ENCODE results near the gene MEF2D. TPM values are rescaled to one million over a fixed set of nuclear protein-coding genes. Genes with fewer than 3 reads are reported as not detected.

The MEF2D gene
- total RNA-seq, 2 experiments from 2014 or later: 49.5 to 52.1 TPM

GRCh38 chr1:156422602-156423091 lies 77.9 kb downstream of the MEF2D start:
- no peak overlapping the region for H3K27ac Mint-ChIP-seq
- ChIA-PET POLR2A (interaction anchor here (1.0 to 3.1 kb wide), 2 partner anchors 10 to 13 kb away, joined by 3 to 15 read pairs; no protein-coding TSS in a partner anchor), CTCF (interaction anchor here (1.4 to 4.9 kb wide), 3 partner anchors 23 to 37 kb away, joined by 3 to 19 read pairs (median 13); no protein-coding TSS in a partner anchor)
- H3K4me1 Mint-ChIP-seq: peaks cover 20% of the 10 kb centered on the region
- H3K27me3 Mint-ChIP-seq: peaks cover 90% of the 10 kb centered on the region
- no peak for DNase-seq
- no peak overlapping the region for H3K4me3 Mint-ChIP-seq
- H3K9me3 Mint-ChIP-seq: no peaks in the 10 kb centered on the region
- peaks cover 2% of the 10 kb centered on the region for H3K36me3 Mint-ChIP-seq (ENCODE audit: low read depth)

- Mint-ChIP-seq H3K4me3 (peak overlapping the region; percentile 53), H3K27ac (no peak overlapping the region), H3K27me3 (peaks cover 90% of the 10 kb centered on the region), H3K4me1 (peaks cover 20% of the 10 kb centered on the region), H3K9me3 (no peaks in the 10 kb centered on the region), H3K36me3 (ENCODE audit: low read depth) (peaks cover 2% of the 10 kb centered on the region)
- ChIA-PET POLR2A (interaction anchor here (0.5 to 3.1 kb wide), 3 partner anchors 11 to 203 kb away, joined by 3 to 15 read pairs (median 3); partner anchors contain the start of gene SMG5), CTCF (interaction anchor here (0.7 to 4.9 kb wide), 4 partner anchors 10 to 36 kb away, joined by 3 to 19 read pairs (median 8); no protein-coding TSS in a partner anchor)
- DNase-seq: no peak
These were observed 78.5 kb downstream of the MEF2D start for GRCh38 chr1:156421939-156422601.

GRCh38 chr1:156421062-156421938 lies 79.3 kb downstream of the MEF2D start:
- H3K27me3 Mint-ChIP-seq: peaks cover 88% of the 10 kb centered on the region
- POLR2A ChIA-PET: interaction anchor here (0.5 to 3.1 kb wide), 3 partner anchors 12 to 202 kb away, joined by 3 to 15 read pairs (median 3); partner anchors contain the start of gene SMG5

DNA sequence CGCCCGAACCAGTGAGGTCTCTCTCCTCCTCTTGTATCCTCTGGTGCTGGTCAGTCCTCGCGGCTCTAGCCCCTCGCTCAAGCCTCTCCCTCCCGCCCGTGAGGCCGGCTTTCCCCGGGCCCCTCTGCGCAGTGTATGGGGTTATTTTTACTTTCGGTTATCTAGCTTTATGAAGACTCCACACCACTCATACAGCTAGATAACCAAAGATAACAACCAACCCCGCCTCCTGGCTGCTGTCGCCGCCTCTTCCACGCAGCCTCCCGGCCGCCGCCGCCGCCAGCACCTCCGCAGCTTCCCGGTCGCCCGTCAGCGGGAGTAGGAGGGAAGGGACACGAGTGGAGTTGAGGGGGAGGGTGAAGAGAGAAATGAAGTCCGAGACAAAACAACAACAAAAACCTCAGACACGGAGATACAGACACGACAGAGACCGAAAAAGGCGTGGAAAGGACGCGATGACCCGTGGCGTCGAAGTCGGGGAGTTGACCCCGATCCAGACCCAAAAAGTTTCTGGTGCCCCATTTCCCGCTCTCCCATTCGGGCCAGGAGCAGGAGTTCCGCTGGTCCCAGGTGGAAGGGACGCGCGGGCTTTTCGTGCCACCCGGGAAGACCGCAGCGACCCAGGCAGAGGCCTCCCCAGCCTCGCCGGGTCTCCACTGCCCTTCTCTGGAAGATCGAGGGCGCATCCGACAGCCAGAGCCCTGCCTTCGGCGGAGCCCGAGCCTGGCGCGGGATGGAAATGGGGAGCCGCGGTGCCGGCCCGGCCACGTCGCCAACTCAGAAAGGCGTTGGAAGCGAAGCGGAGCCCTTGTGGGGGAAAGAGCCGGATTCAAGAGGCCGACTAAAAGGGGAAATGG lies 80.1 kb downstream of the MEF2D start:
- peaks cover 86% of the 10 kb centered on the region for H3K27me3 Mint-ChIP-seq
- no peaks in the 10 kb centered on the region for H3K9me3 Mint-ChIP-seq
- CTCF ChIA-PET: interaction anchor here (0.7 to 2.3 kb wide), 4 partner anchors 25 to 227 kb away, joined by 3 to 36 read pairs (median 6); no protein-coding TSS in a partner anchor
- peak overlapping the region; percentile 81 for H3K4me3 Mint-ChIP-seq
- POLR2A ChIA-PET: interaction anchor here (0.8 to 1.7 kb wide), 6 partner anchors 9 to 138 kb away, joined by 3 to 7 read pairs (median 4); partner anchors contain the start of genes MEF2D and SMG5
- peaks cover 20% of the 10 kb centered on the region for H3K4me1 Mint-ChIP-seq
- no peak overlapping the region for H3K27ac Mint-ChIP-seq
- peaks cover 2% of the 10 kb centered on the region for H3K36me3 Mint-ChIP-seq (ENCODE audit: low read depth)
- peak; percentile 57 for DNase-seq

More at GRCh38 chr1:156421062-156421938, 79.3 kb downstream of the MEF2D start:
- CTCF ChIA-PET: interaction anchor here (0.7 to 4.9 kb wide), 4 partner anchors 11 to 36 kb away, joined by 3 to 19 read pairs (median 8); no protein-coding TSS in a partner anchor
- peak overlapping the region; percentile 81 for H3K4me3 Mint-ChIP-seq
- DNase-seq: peak; percentile 79
- H3K27ac Mint-ChIP-seq: no peak overlapping the region
- H3K9me3 Mint-ChIP-seq: no peaks in the 10 kb centered on the region
- H3K36me3 Mint-ChIP-seq (ENCODE audit: low read depth): peaks cover 2% of the 10 kb centered on the region
- peaks cover 20% of the 10 kb centered on the region for H3K4me1 Mint-ChIP-seq

DNA sequence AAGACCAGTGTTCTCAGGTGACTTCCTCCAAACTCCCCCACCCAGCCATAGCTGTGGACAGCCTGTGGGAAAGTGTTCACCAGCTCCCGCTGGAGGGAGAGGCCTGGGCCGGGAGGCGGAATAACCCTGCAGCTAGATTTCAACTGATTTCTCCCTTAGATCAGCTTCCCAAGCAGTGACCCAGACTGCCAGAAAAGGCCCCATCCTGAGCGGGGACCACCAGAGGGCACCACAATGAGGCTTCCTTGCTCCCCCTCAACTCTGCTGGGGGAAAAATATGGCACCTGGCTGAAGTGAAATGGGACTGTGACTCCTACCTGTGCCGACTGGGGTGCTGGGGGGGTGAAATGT lies 80.7 kb downstream of the MEF2D start:
- peaks cover 85% of the 10 kb centered on the region for H3K27me3 Mint-ChIP-seq
- no peaks in the 10 kb centered on the region for H3K9me3 Mint-ChIP-seq
- H3K4me3 Mint-ChIP-seq: peak overlapping the region; percentile 81
- no peak overlapping the region for H3K27ac Mint-ChIP-seq
- peaks cover 20% of the 10 kb centered on the region for H3K4me1 Mint-ChIP-seq
- DNase-seq: no peak
- peaks cover 2% of the 10 kb centered on the region for H3K36me3 Mint-ChIP-seq (ENCODE audit: low read depth)
- CTCF ChIA-PET: interaction anchor here (0.6 to 2.3 kb wide), 6 partner anchors 26 to 226 kb away, joined by 3 to 36 read pairs (median 4); no protein-coding TSS in a partner anchor
- POLR2A ChIA-PET: interaction anchor here (0.6 to 1.7 kb wide), 7 partner anchors 9 to 137 kb away, joined by 3 to 7 read pairs (median 3); partner anchors contain the start of genes MEF2D and SMG5

- Mint-ChIP-seq H3K36me3 (ENCODE audit: low read depth) (peaks cover 2% of the 10 kb centered on the region), H3K27ac (no peak overlapping the region), H3K9me3 (no peaks in the 10 kb centered on the region), H3K4me3 (no peak overlapping the region), H3K27me3 (peaks cover 80% of the 10 kb centered on the region), H3K4me1 (peaks cover 20% of the 10 kb centered on the region)
- ChIA-PET CTCF (interaction anchor here (0.8 to 2.3 kb wide), 4 partner anchors 28 to 209 kb away, joined by 3 to 36 read pairs (median 4); no protein-coding TSS in a partner anchor), POLR2A (no interaction called here)
- no peak for DNase-seq
These were observed 82.0 kb downstream of the MEF2D start for GRCh38 chr1:156418416-156419070.

DNA sequence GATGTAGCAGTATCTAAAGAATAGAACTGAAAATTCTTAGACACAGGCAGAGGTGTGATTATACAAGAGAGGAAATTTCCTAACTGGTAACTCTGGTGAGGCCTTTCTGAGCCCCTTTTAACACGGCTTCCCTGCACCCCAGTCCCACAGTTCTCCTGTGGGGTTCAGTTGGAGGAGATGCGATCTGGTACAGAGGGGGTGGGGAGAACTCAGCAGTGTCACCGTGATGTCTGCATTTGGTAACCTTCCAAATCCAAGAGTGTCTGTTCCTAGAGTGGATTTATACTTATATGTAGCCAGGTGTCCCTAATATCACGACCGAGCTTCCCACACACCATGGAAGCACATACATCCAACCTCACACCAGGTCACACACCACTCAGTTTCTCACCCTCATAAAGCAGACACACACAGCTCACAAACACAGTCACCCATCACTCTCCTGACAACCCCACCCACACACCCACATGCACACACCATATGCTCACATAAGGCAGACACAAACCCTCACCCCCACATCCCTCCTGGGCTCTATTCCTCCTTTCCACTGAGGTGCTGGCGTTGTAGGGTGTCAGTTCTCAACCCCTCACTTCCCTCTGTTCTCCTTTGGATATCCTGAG lies 83.1 kb downstream of the MEF2D start:
- Mint-ChIP-seq H3K27me3 (peaks cover 70% of the 10 kb centered on the region), H3K36me3 (ENCODE audit: low read depth) (peaks cover 2% of the 10 kb centered on the region), H3K27ac (no peak overlapping the region), H3K4me3 (no peak overlapping the region), H3K9me3 (no peaks in the 10 kb centered on the region), H3K4me1 (peaks cover 20% of the 10 kb centered on the region)
- ChIA-PET POLR2A (no interaction called here), CTCF (interaction anchor here (1.8 to 3.5 kb wide), 2 partner anchors 28 to 32 kb away, joined by 7 to 13 read pairs; no protein-coding TSS in a partner anchor)
- no peak for DNase-seq

DNA sequence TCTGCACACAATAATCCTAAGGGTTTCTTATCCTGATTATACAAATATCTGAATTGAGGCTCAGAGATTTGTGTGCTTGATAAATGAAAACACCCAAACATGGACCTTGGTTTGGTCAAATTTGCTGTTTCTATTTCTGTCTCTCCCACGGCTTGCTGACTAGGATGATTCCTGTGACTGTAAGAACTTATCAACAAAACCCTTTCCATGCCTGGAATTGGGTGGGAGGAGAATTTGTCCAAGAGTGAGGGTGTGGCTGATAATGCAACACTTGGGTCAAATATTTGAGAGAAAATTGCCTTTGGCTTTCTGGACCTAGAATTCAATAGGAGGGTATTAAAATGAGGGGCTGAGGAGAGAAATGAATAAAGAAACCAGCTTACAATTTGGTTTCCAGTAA lies 83.6 kb downstream of the MEF2D start:
- H3K27me3 Mint-ChIP-seq: peaks cover 69% of the 10 kb centered on the region
- H3K27ac Mint-ChIP-seq: no peak overlapping the region
- peaks cover 19% of the 10 kb centered on the region for H3K4me1 Mint-ChIP-seq
- peaks cover 2% of the 10 kb centered on the region for H3K36me3 Mint-ChIP-seq (ENCODE audit: low read depth)
- no peaks in the 10 kb centered on the region for H3K9me3 Mint-ChIP-seq
- DNase-seq: no peak
- H3K4me3 Mint-ChIP-seq: no peak overlapping the region
- ChIA-PET CTCF (interaction anchor here (1.8 to 3.5 kb wide), 2 partner anchors 29 to 31 kb away, joined by 7 to 13 read pairs; no protein-coding TSS in a partner anchor), POLR2A (no interaction called here)

DNA sequence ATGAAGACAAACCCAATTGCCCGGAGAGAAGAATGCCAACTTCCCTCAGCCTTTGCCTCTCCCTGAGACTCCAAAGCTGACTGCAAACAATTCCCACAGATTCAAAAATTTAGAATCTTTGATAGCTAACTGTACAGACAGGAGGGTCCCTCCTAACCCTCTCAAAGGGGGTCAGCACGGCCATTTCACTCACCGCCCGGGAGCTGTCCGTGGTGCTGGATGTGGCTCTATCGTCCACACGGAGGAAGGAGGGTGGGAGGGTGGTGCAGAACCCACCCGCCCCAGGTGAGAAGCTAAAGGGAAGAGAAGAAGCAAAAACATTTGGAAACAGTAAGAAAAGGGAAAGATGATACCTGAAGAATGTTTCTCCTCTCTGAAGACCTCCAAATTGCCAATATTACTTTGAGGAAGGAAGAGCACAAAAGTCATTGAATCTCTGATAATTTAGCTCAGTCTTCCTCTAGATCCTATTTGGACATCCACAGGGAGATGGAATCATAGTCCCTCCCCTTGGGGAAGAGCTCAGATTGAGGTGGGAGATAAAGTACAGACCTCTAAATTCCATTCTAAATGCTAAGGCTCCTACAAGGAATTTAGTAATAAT lies 86.0 kb downstream of the MEF2D start:
- H3K4me1 Mint-ChIP-seq: peaks cover under 1% of the 10 kb centered on the region
- no peaks in the 10 kb centered on the region for H3K9me3 Mint-ChIP-seq
- no peaks in the 10 kb centered on the region for H3K36me3 Mint-ChIP-seq (ENCODE audit: low read depth)
- H3K27me3 Mint-ChIP-seq: peaks cover 60% of the 10 kb centered on the region
- POLR2A ChIA-PET: interaction anchor here (2.1 kb wide), 1 partner anchor 18 kb away, joined by 5 read pairs; no protein-coding TSS in a partner anchor
- CTCF ChIA-PET: interaction anchor here (0.9 to 3.5 kb wide), 3 partner anchors 9 to 32 kb away, joined by 3 to 13 read pairs (median 3); no protein-coding TSS in a partner anchor
- peak; percentile 27 for DNase-seq
- H3K27ac Mint-ChIP-seq: no peak overlapping the region
- no peak overlapping the region for H3K4me3 Mint-ChIP-seq
